HG03045 (cell line): ENCODE data around the gene KNCN.

Source experiments
- ATAC-seq: cut with Tn5 transposase; IDR thresholded peaks from one replicate; pipeline ENCODE4 v1.9.1; 2021; ENCODE audit warnings: mild to moderate bottlenecking, moderate library complexity; ENCODE audit not compliant: unreplicated experiment

The KNCN gene

DNA sequence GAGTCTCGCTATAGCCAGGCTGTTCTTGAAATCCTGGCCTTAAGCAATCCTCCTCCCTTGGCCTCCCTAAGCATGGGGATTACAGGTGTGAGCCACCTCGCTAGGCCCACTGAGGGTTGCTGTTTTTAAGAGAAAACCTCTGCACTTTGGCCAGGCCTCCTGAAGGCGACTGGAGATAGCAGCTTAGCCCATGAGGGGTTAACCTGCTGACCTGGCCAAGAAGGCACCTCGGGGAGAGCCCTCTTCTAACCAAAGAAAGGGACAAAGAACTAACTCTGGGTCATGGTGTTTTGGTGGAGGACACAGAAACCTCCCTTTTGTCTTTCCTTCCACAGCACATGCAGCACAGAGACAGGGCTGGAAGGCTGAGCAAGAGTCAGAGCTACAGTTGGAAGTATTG, 17.7 kb upstream of the KNCN start:
- no peak for ATAC-seq

DNA sequence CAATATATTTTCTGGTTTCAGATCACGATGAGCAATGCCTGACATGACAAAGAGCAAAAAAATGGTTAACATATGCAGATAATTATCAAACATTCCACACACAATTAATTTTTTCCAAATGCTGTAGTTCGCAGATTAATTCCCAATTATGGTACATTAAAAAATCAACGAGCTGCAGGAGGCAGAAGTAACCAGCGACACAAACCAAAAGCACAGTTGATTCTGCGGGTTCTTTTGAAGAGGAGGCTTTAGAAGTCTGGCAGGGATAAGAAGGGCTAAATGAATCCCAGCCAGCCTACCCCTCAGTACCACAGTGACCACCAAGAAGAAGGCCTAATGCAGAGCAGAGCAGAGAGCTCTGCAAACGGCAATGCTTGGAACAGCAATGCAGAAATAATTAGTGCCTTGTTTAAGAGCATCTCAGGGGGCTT, 17.0 kb upstream of the KNCN start:
- ATAC-seq = no peak

DNA sequence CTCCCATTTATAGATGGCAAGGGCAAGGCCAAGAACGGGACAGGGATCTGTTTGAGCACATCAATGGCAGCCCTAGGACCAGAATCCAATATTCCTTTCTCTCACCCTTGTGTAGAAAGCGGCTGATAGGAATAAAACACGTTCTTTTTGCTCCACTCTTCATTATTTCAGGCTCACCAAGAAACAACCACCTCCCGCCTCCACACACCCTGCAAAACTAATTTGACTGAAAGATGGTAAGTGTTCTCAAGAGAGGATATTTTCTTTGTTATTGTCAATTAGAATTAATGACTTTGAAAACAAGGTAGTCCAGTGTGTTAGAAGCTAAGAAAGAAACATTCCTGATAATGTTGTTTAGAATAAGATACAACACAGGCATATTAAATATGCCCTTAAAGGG, 11.9 kb upstream of the KNCN start:
- ATAC-seq = no peak

DNA sequence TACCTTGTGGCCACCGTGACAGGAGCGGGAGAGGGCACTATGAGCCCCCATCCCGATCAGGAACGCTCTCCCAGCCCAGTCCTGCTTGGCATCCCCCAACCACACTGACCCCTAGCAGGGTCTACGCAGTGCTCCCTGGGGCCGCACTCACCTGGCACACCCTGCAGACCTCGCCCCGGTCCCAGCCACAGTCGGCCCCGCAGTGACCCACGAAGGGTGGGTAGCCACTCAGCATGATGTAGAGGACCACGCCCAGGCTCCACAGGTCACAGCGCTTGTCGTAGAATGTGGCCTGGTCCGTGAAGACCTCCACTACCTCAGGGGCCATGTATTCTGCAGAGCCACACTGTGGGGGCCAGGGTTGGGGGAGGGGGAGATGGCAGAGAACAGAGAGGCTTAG, 11.1 kb upstream of the KNCN start:
- no peak for ATAC-seq

DNA sequence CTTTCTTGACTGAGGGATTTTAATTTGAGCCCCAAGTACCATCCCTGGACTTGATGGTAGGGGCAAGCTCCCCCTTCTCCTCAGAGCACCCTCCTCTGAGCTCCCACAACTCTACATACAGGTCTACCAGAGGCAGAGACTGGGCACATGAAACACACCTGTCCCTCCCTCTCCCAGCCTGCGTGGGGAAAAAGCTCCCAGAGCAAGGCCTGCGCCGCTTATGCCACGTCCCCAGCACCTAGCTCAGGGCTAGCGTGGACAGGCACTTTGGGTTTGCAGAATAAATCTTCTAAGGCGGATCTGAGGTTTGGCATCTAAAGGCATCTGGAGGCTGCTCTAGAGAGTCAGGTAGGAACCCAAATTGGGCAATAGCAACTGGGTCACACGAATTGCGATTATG, 7.5 kb upstream of the KNCN start:
- ATAC-seq = no peak

DNA sequence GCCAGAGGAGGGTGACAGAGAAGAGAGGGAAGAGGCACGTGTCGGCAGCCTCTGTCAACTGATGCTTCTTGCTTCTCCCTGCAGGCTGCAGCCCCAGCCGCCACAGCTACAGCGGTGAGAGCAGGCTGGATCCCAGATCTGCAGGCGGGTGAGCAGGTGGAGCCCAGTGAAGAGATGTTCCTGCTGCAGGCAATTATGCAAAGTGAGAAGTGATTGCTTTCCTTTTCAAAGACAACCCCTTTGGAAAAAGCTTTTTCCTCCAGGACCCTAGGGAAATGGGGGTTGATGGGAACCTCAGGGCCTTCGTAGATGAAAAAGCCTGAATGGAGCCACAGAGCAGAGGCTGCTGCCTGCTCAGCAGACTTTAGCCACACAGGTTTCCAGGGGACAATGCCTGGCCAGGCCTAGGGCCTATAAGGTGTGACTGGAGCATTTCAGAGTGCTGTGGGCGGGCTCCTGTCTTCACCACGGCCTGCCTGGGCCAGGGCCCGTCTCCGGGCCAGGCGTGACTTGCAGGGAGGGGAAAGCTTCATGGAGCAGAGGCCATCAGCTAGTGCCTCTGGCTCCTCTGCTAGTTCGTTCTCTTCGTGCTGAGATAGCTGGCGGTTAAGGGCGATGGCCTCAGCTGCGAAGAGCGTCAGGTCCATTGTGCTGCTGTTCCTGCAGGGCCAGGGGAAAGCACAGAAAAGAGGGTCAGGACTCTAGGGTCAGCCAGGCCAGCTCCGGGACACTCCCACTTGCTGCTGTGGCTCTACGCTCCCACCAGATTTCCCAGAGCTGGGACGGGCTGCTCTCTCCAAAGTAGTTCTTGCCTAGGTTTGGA, 6.9 kb upstream of the KNCN start:
- ATAC-seq = no peak

DNA sequence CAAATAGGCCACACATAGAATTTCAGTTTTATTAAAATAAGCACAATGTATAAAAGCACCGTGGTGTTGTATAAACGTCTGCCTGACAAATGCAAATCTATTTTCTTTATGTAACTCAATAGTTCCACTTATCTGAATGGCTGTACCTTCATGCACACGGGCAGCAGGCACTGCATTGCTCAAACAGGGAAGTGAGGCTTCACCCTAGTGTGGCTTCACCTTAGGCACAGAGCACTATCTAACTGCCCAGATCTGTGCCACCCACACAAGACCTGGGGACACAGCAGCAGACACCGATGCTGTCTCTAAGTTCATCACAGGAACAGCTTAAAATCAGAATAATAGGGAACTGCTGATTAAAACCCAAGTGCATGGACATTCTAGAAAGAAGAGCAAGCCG, 6.0 kb upstream of the KNCN start:
- no peak for ATAC-seq

DNA sequence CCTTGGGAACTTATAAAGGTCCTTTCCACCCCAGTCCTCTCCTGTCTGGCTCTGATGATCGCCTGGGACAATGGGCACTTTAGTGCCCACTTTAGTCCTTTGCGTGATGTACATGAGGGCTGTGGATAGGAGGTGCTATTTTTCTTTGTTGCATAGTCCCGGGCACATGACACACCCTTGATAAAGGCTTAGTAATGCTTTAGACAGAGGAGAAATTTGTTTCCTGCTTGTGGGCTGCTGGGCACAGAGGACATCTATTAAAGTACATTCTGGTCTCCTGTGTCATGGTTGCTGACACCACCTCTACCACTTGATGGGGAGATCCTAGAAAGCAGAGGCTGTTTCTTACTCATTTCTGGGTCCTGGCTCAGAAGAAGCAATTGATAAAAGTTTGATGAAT, 5.4 kb upstream of the KNCN start:
- no peak for ATAC-seq

DNA sequence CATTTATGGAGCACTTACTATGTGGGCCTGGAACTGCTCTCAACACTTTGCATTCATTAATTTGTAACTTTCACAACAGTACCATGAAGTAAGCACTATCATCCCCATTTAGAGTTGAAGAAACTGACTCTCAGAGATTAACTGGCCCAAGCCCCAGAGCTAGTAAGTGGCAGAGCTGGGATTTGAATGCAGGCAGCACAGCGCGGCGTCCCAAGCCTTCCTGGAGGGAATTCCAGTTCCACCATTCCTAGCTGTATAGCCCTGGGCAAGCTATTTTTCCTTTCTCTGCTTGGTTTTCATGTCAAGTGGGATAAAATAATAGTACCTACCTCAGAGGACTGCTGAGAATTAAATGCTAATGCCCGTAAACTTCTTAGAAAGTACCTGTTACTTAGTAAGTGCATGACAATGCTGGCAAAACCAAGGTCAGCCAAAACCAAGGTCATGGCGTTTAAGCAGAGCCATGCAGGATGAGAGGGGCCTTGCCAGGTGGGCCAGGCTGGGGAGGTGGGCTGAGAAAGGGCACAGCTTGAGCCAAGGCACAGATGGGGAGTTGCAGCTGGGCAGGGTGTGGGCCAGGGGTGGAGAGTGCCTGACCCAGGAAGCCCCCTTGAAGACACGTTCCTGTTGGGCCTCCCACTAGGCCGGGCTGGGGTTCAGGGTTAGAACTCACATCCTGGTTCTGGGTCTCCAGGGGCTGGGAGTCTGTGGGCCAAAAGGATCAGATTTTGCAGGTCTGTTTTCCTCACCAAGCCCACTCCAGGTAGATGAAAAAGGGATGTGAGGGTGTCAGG, 4.6 kb upstream of the KNCN start:
- ATAC-seq = no peak

DNA sequence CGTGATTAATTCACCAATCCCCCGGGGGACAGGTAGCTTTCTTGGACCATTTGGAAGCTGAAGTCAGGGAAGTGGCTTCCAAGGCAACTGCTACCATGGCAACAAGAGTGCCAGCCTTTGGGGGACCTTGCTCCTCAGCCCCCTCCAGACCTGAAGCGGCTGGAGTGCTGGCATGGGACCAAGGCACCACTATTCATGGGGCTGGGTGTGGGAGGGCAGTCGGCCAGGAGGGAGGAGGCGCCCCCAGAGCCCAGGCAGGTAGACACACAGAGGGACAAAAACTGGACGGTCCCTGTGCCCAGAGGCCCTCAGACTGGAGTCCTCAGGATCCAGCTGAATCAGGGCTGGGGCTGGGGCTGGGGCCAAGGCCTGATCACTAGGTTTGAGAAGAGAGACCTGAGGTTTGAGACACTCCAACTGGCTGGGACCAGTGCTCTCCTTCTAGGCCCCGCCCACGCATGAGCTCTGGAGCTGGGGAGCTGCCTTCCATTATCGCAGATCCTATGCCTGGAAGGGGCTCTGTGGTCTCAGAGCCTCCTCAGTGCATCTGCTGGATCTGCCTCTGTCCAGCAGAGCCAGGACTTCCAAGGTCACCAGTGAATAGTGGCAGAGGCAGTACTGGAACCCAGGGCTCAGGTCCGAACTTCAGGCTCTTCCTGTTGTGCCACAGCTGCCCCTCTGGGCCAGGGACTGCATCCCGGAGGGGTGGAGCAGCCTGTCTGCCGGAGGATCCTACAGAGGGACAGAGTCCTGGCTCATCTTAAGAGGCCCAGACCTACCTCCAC, 3.3 kb upstream of the KNCN start:
- ATAC-seq = no peak

DNA sequence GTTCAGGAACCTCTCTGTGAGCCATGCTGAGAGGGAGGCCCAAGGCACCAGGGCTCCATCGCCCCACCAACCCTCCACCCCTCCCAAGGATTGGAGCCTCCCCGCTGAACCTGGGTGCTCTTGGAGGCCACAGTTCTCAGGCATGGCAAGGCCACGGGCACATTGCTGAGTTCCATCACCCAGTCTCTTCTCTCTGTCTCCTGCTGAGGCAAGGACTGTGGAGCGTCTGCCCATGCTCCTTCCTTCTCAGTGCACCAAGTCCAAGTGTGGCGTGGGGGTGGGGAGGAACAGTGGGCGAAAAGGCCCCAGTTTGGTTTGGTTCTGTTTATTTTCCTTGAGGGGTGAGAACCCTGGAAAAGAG, 2.8 kb upstream of the KNCN start:
- ATAC-seq = no peak

DNA sequence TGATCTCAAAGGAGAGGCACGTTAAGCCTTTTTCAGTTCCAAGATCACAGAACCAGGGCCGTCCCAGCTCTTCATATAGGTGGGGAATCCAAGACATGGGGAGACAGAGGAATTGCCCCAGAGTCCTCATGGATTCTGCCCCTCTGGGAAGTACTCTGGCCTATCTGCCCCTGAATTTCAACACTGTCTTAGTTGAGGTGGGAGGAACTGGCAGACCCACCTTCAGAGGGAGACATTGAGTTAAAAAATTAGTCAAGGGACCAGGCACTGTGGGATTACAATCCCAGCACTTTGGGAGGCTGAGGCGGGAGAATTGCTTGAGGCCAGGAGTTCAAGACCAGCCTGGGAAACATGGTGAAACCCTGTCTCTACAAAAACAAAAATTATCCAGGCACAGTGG, 2.1 kb upstream of the KNCN start:
- no peak for ATAC-seq

DNA sequence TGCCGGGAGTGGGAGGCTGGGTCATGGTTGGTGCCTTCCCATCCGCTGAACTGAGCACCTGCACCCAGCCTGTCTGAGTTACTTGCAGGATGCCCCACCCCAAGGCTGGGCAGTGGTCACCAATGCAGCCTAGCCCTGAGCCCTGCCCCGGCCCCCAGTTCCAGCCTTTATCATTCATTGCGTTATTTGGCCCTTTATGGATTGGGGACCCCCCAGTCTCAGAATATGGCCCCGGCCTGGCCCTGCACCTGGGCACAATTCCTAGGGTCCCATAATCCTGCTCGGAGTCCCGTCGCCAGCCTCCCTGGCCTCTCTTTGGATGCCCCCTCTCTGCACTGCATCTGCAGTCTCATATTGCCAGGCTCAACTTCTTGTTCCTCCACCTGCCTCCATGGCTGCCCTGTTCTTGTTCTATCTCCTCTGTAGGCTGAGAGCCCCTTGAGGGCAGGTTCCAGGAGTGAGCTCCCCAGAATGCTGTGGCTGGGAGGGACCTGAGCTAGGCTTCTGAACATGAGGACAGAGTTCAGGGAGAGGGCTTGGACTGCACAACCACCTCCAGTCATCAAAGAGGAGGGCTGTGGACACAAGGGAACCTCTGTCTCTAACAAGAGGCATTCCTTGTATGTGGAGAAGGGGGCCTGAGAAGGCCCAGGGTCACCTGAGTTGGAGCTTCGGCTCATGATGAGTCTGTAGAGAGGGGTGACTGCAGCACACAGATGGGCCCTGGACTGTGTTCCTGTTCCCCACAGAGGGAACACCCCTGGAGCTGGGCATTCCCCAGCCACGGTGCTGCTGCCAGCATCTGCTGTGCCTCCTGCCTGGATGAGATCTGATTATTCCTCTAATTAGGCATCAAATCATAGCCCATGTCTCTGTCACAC, 1.1 kb upstream of the KNCN start:
- no peak for ATAC-seq

DNA sequence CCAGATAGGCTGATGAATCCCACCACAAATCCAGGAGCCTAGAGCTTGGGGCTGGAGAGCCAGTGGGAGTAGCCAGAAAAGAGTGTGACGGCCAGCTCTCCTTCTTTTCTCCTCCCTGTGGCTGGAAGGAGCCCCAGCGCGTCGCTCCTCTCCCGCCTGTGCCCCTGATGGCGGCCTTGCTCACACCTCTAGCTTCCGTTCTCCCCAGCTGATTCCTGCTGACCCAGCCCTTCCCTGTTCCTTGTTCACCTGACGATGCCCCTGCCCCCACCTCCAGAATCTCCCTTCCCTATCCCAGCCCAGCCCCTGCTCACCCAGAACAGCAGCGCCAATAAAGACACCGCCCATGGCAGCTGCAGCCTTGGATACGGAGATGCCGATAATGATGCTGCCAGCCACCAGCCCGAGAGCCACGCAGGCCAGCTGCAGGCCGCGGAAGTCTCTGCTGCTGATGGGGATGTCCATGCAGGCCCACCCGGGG, 656 bp downstream of the KNCN start:
- ATAC-seq = no peak

DNA sequence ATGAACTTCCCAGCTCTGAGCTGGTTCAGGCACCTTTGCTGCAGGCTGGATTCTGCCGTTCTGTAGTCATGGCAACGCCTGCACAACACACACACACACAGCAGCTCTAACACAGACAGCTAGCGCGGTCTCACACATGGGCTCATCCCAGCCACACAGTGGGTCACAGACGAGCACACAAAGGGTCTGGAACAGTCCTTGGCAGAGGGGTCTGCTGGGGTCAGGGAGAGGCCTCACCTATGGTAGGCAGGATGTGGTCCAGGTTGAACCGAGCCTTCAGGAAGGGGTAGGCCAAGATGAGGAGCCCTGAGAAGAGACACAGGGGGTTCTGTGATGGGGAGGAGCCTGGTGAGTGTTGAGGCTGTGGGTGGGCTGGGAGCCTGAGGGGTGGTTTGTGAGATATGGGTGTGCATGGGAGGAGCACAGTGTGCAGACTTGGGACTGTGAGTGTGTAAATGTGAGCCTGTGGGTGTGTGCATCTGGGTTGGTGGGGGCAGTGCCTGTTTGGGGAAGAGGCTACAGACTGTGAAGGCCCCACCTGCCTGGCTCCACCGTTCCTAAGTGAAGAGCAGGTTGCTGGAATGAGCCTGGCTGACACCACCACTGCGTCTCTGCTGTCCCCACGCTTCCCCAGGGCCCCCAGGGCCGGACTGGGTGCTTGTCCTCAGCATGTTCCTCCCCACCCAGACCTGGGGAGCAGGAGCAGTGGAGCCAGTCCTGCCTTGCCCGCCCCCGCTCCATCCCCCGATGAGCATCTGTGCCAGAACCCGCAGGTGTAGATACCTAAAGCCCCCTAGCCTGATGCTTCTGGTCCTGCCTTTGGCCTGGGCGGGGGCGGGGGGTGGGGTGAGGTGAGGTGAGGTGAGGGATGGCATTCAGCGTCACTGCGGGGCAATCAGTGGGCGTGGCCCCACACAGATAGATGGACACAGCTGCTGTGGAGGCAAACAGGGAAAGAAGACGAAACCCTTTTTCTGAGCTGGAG, 1.5 kb downstream of the KNCN start:
- ATAC-seq = no peak

DNA sequence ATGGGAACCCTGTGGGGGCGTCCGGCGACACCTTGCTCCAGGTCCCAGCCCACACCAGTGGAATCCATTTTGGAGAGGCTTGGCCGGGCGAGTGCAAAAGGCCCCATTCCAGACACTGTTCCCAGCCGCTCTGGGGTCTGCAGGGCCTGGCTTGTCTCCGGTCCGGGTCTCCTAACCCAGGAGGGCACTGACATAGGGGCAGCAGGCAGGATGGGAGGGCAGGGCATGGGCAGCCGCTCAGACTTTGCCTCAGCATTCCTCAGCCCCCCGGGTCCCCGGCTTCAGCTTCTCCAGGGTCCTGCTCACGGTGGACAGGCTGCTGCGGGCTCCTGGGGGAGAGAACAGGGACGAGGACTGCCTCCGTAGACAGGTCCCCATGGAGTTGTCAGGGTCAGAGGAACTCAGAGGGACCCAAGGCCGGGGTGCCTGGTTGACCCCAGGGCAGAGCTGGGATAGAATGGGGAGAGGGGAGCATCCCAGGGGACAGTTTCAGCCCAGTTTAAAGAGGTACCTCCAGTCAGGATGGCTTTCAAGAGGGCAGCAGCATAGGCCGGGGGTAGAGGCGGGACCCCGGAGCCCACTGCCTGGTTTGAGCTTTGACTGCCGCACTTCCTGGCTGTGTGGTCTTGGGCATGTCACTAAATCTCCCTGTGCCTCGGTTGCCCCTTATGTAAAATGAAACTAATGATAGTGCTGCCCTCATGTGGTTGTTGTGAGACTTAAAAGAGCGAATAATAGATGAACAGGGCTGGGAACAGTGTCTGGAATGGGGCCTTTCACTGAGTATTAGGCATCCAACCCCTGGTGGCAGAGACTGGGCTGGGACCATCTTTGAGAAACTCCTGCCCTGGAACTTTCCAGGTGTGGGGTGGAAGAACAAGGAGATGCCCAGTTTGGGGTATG, 3.7 kb downstream of the KNCN start:
- ATAC-seq = no peak

DNA sequence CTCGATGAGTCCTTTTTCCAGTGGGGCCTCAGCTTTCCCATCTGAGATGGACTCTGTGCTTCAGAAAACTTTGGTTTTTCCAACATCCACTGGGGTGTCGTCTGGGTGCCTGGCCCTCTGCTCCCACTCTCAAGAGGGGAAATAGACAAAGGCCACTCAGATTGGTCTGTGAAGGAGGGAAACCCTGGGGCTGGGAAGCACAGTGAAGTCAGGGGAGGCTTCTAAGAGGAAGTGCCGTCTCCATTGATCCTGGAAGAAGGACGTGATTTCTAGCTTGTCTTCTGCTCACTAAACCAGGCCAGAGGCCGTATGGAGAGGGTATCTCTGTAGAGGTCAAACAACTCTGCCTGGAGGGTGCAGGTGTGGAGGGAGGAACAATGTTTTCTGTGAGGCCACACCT, 5.2 kb downstream of the KNCN start:
- ATAC-seq = no peak

DNA sequence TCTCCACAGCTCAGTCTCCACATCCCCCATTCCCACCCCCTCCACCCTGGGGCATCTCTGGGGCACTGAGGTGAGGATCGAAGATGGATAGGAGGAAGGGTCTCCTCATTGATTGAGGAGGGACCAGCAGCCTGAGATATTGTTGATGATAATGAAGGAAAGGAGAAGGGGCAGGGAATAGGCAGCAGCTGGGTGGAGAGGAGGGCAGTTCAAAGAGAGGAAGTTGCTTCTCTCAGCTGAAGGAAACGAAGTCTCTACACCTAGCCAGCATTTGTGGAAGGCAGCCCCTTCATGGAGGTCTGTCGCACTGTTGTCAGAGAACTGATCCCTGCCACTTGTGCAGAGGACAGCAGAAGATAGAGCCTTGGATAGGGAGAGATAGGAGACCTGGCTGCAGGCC, 5.7 kb downstream of the KNCN start:
- ATAC-seq = no peak
